B cell (primary cell): ENCODE measurements around the gene DIS3L. TPM values are rescaled to one million over a fixed set of nuclear protein-coding genes. Genes with fewer than 3 reads are reported as not detected.

ENCODE experiments used
- ATAC-seq: fragments of 200-7000 bp; cut with Tn5 transposase; one replicate; pipeline ENCODE4 v1.10.0; 2021; ENCODE audit warnings: low read depth, mild to moderate bottlenecking, moderate number of reproducible peaks, moderate library complexity
- CTCF ChIA-PET: fragments of 350-600 bp; sonication (Branson Sonifier 250); formaldehyde crosslinking; loops from one replicate; lab custom pipeline; 2021; ENCODE audit warnings: antibody characterized with exemption, inconsistent platforms; lab: Charles Lee
- POLR2A ChIA-PET: fragments of 350-600 bp; sonication (Branson Sonifier 250); formaldehyde crosslinking; loops from one replicate; lab custom pipeline; 2021; ENCODE audit warnings: antibody characterized with exemption; lab: Charles Lee
- DNase-seq: peaks from one replicate; pipeline ENCODE4 v3.0.0; 2013
- H2AFZ ChIP-seq: 2 replicates; pipeline ENCODE4 v1.6.1; 2012; ENCODE audit warnings: mild to moderate bottlenecking, low read depth, low read length; ENCODE audit not compliant: insufficient read depth, poor library complexity, severe bottlenecking
- H3K27ac ChIP-seq, 2 donors: 1 replicate in 1 of 2; 2 replicates in 1 of 2; pipeline ENCODE4 v1.5.1; 2012 to 2013; ENCODE audit warnings: low read length in 2 of 2, mild to moderate bottlenecking in 2 of 2, moderate library complexity in 1 of 2
- H3K27me3 ChIP-seq, 4 experiments: fragments of 200-600 bp in 1 of 4; sonication (generic) in 1 of 4; replicated peaks in 1 of 4; 1 replicate in 2 of 4; 2 replicates in 2 of 4; pipeline versions ENCODE4 v1.6.1 to v1.7.0; 2013 to 2016; ENCODE audit warnings: low read length in 3 of 4, mild to moderate bottlenecking in 2 of 4, mixed read lengths in 1 of 4, moderate library complexity in 1 of 4; ENCODE audit not compliant: insufficient read depth in 4 of 4, control insufficient read depth in 3 of 4; ENCODE audit errors: control extremely low read depth in 1 of 4
- H3K36me3 ChIP-seq, 2 experiments: replicated peaks in 1 of 2; 1 replicate in 1 of 2; 2 replicates in 1 of 2; pipeline versions ENCODE4 v1.6.1 to v1.7.1; 2013; ENCODE audit warnings: low read length in 1 of 2; ENCODE audit not compliant: insufficient read depth in 2 of 2, control insufficient read depth in 1 of 2; ENCODE audit errors: control extremely low read depth in 1 of 2, extremely low read depth in 1 of 2
- H3K4me1 ChIP-seq, 2 donors: fragments of 200-600 bp in 1 of 2; sonication (generic) in 1 of 2; 1 replicate in 1 of 2; 2 replicates in 1 of 2; pipeline versions ENCODE4 v1.5.1 to v1.6.1; 2013 to 2017; ENCODE audit warnings: low read length in 2 of 2; ENCODE audit not compliant: control insufficient read depth in 2 of 2, insufficient read depth in 2 of 2
- H3K4me2 ChIP-seq: replicated peaks from 2 replicates; pipeline ENCODE3; 2012; ENCODE audit warnings: mild to moderate bottlenecking, low read depth, low read length; ENCODE audit not compliant: poor library complexity, severe bottlenecking
- H3K4me3 ChIP-seq, 5 experiments: fragments of 200-600 bp in 1 of 5; sonication (generic) in 1 of 5; 1 replicate in 3 of 5; 2 replicates in 2 of 5; pipeline versions ENCODE4 v1.5.1 to v1.7.0; 2011 to 2016; ENCODE audit warnings: low read length in 4 of 5, mild to moderate bottlenecking in 4 of 5, low read depth in 2 of 5, control low read depth in 1 of 5, moderate library complexity in 1 of 5; ENCODE audit not compliant: insufficient read depth in 1 of 5; ENCODE audit errors: control extremely low read depth in 1 of 5, extremely low read depth in 1 of 5
- H3K79me2 ChIP-seq: fragments of 200-600 bp; sonication (generic); one replicate; pipeline ENCODE4 v1.6.0; 2016; ENCODE audit warnings: low read length; ENCODE audit not compliant: control insufficient read depth, insufficient read depth
- H3K9ac ChIP-seq: fragments of 200-600 bp; sonication (generic); 2 replicates; pipeline ENCODE4 v1.6.1; 2017; ENCODE audit warnings: mild to moderate bottlenecking, low read length, moderate library complexity
- H3K9me3 ChIP-seq, 3 donors: one replicate each; pipeline versions ENCODE4 v1.6.1 to v1.7.1; 2013; ENCODE audit warnings: low read length in 2 of 3; ENCODE audit not compliant: control insufficient read depth in 2 of 3, insufficient read depth in 1 of 3; ENCODE audit errors: control extremely low read depth in 1 of 3
- H4K20me1 ChIP-seq: 2 replicates; pipeline ENCODE4 v1.6.0; 2012; ENCODE audit warnings: mild to moderate bottlenecking, low read length; ENCODE audit not compliant: insufficient read depth, control insufficient read depth, poor library complexity, severe bottlenecking
- H3K27ac Mint-ChIP-seq: one replicate; pipeline ENCODE4 v1.8.0; 2021; ENCODE audit warnings: mixed read lengths
- H3K27me3 Mint-ChIP-seq: one replicate; pipeline ENCODE4 v1.8.0; 2021; ENCODE audit warnings: mixed read lengths
- H3K4me1 Mint-ChIP-seq: one replicate; pipeline ENCODE4 v1.8.0; 2021; ENCODE audit warnings: mixed read lengths
- H3K4me3 Mint-ChIP-seq: one replicate; pipeline ENCODE4 v1.8.0; 2021; ENCODE audit warnings: mixed read lengths
- H3K9me3 Mint-ChIP-seq: one replicate; pipeline ENCODE4 v1.8.0; 2022; ENCODE audit warnings: mixed read lengths; ENCODE audit not compliant: insufficient read depth
- CTCF ChIP-seq: fragments of 200-600 bp; IDR thresholded peaks from one replicate; pipeline ENCODE4 v1.8.0; 2022; ENCODE audit warnings: antibody characterized with exemption, mild to moderate bottlenecking
- EZH2 ChIP-seq: IDR thresholded peaks from 2 replicates; pipeline ENCODE4 v1.6.1; 2012; ENCODE audit warnings: borderline replicate concordance, low read depth, mild to moderate bottlenecking, moderate library complexity, low read length; ENCODE audit not compliant: insufficient read depth, poor library complexity, severe bottlenecking
- WGBS: methylation state at CpG from one replicate; pipeline ENCODE4 v1.1.5; 2013; ENCODE audit warnings: missing lambda C conversion rate; ENCODE audit not compliant: insufficient coverage; 5-methylcytosine and 5-hydroxymethylcytosine counted together
- intact Hi-C: fragments of 100-400 bp; cut with micrococcal nuclease; formaldehyde crosslinking; loops from one replicate; pipeline ENCODE4 v1.10.0; 2022
- polyA plus RNA-seq: library from polyadenylated mRNA; depleted of rRNA; stranded (reverse); fragments of >200 nt; gene quantifications from 2 replicates; pipeline ENCODE4 v1.2.3, GENCODE V29; 2012
- total RNA-seq, 2 donors: library from RNA; stranded (reverse); fragments of 120-200 nt in 1 of 2; gene quantifications; 1 replicate in 1 of 2; 2 replicates in 1 of 2; pipeline versions ENCODE4 v1.2.3 to v1.2.4, GENCODE V29; 2013 to 2022

The DIS3L gene
- total and polyA plus RNA-seq, 2 donors (not counting 1 experiment from before 2014, with no cell fraction given): 13.2 to 43.9 TPM

GRCh38 chr15:66288093-66288492 is 5.3 kb upstream of the DIS3L start:
- Histone ChIP-seq H3K4me1 (peaks cover 9 to 14% of the 10 kb centered on the region in 2 donors), H3K9me3 (no peaks in the 10 kb centered on the region), H3K36me3 (no peaks in the 10 kb centered on the region), H3K27me3 (no peaks in the 10 kb centered on the region), H4K20me1 (no peaks in the 10 kb centered on the region), H3K9ac (no peak overlapping the region), H3K79me2 (peaks cover 22% of the 10 kb centered on the region), H3K4me3 (no peak overlapping the region), H3K27ac (no peak overlapping the region), H2AFZ (no peak overlapping the region), H3K4me2 (no peak overlapping the region)
- intact Hi-C loops: loop anchor here (5.0 kb wide), 1 partner anchor 691 kb away; no protein-coding TSS in a partner anchor
- TF ChIP-seq EZH2: no peak
- no peak for TF ChIP-seq CTCF
- no peaks in the 10 kb centered on the region for H3K9me3 Mint-ChIP-seq
- ChIA-PET CTCF (interaction anchor here (0.7 to 2.1 kb wide), 10 partner anchors 12 to 692 kb away, joined by 3 to 15 read pairs (median 3); partner anchors contain the start of genes INTS14 and SNAPC5), POLR2A (no interaction called here)
- H3K4me1 Mint-ChIP-seq: peaks cover 24% of the 10 kb centered on the region
- ATAC-seq (no peak), DNase-seq (no peak)
- no peaks in the 10 kb centered on the region for H3K27me3 Mint-ChIP-seq
- H3K27ac Mint-ChIP-seq: no peak overlapping the region
- no peak overlapping the region for H3K4me3 Mint-ChIP-seq

GRCh38 chr15:66288551-66289185 is 4.7 kb upstream of the DIS3L start:
- H3K79me2 ChIP-seq: peaks cover 22% of the 10 kb centered on the region
- 96% methylated on average over 5 of the region's 6 CpGs for WGBS
- H2AFZ ChIP-seq: no peak overlapping the region
- intact Hi-C loops: loop anchor here (5.0 kb wide), 1 partner anchor 691 kb away; no protein-coding TSS in a partner anchor
- Mint-ChIP-seq H3K27ac (no peak overlapping the region), H3K9me3 (no peaks in the 10 kb centered on the region), H3K27me3 (no peaks in the 10 kb centered on the region), H3K4me3 (no peak overlapping the region), H3K4me1 (peaks cover 24% of the 10 kb centered on the region)
- peaks cover 9 to 15% of the 10 kb centered on the region in 2 donors for H3K4me1 ChIP-seq
- no peak overlapping the region for H3K27ac ChIP-seq
- no peaks in the 10 kb centered on the region for H3K27me3 ChIP-seq
- no peak overlapping the region for H3K4me2 ChIP-seq
- no peak for TF ChIP-seq CTCF
- no peaks in the 10 kb centered on the region for H3K9me3 ChIP-seq
- H4K20me1 ChIP-seq: no peaks in the 10 kb centered on the region
- H3K36me3 ChIP-seq: no peaks in the 10 kb centered on the region
- ChIA-PET CTCF (interaction anchor here (0.7 to 2.1 kb wide), 10 partner anchors 12 to 693 kb away, joined by 3 to 15 read pairs (median 3); partner anchors contain the start of genes INTS14 and SNAPC5), POLR2A (no interaction called here)
- no peak overlapping the region for H3K9ac ChIP-seq
- no peak overlapping the region for H3K4me3 ChIP-seq
- no peak for ATAC-seq
- DNase-seq: no peak
